ENCODE data around the gene NPHP1.
"Not testable (repeated sequence)": the region's sequence is repeated elsewhere in the genome, so short reads cannot be mapped to it uniquely, and the experiment has no call there.

Gene NPHP1

GRCh38 chr2:110197452-110197851, 7.4 kb downstream of the NPHP1 start:
- no peak for DNase-seq (ENCODE audit: low read depth)

- DNase-seq (ENCODE audit: low read depth): not testable (repeated sequence)
These were observed 14.6 kb downstream of the NPHP1 start for GRCh38 chr2:110190169-110190568.

GRCh38 chr2:110182449-110182848, 22.4 kb downstream of the NPHP1 start:
- no peak for DNase-seq (ENCODE audit: low read depth)

- DNase-seq (ENCODE audit: low read depth): no peak
These were observed 24.8 kb downstream of the NPHP1 start for GRCh38 chr2:110180036-110180435.

- no peak for DNase-seq (ENCODE audit: low read depth)
These were observed 31.3 kb downstream of the NPHP1 start for GRCh38 chr2:110173523-110173922.

- DNase-seq (ENCODE audit: low read depth): no peak
These were observed 32.3 kb downstream of the NPHP1 start for GRCh38 chr2:110172506-110172905.

- no peak for DNase-seq (ENCODE audit: low read depth)
These were observed 34.7 kb downstream of the NPHP1 start for GRCh38 chr2:110170102-110170501.

- no peak for DNase-seq (ENCODE audit: low read depth)
These were observed 37.4 kb downstream of the NPHP1 start for GRCh38 chr2:110167326-110168000.

- DNase-seq (ENCODE audit: low read depth): no peak
These were observed 38.5 kb downstream of the NPHP1 start for GRCh38 chr2:110166266-110166665.

- DNase-seq (ENCODE audit: low read depth): no peak
These were observed 47.5 kb downstream of the NPHP1 start for GRCh38 chr2:110157153-110157793.

- not testable (repeated sequence) for DNase-seq (ENCODE audit: low read depth)
These were observed 50.0 kb downstream of the NPHP1 start for GRCh38 chr2:110154828-110155227.

- not testable (repeated sequence) for DNase-seq (ENCODE audit: low read depth)
These were observed 50.6 kb downstream of the NPHP1 start for GRCh38 chr2:110154188-110154587.

- no peak for DNase-seq (ENCODE audit: low read depth)
These were observed 51.4 kb downstream of the NPHP1 start for GRCh38 chr2:110153416-110153815.

- DNase-seq (ENCODE audit: low read depth): no peak
These were observed 51.9 kb downstream of the NPHP1 start for GRCh38 chr2:110152943-110153342.

- DNase-seq (ENCODE audit: low read depth): no peak
These were observed 55.2 kb downstream of the NPHP1 start for GRCh38 chr2:110149330-110150220.

GRCh38 chr2:110146945-110147332, 57.9 kb downstream of the NPHP1 start:
- DNase-seq (ENCODE audit: low read depth): no peak

- DNase-seq (ENCODE audit: low read depth): no peak
These were observed 58.4 kb downstream of the NPHP1 start for GRCh38 chr2:110146183-110146944.

GRCh38 chr2:110143982-110144381, 60.8 kb downstream of the NPHP1 start:
- DNase-seq (ENCODE audit: low read depth): no peak

GRCh38 chr2:110140401-110140800, 64.4 kb downstream of the NPHP1 start:
- DNase-seq (ENCODE audit: low read depth): no peak

- DNase-seq (ENCODE audit: low read depth): no peak
These were observed 70.8 kb downstream of the NPHP1 start for GRCh38 chr2:110134025-110134424.

- no peak for DNase-seq (ENCODE audit: low read depth)
These were observed 73.6 kb downstream of the NPHP1 start for GRCh38 chr2:110131166-110131565.

- no peak for DNase-seq (ENCODE audit: low read depth)
These were observed 74.1 kb downstream of the NPHP1 start for GRCh38 chr2:110130757-110131156.

Measured in activated T-helper 1 cell treated with Interleukin-2 at 50 U/mL for 16 hours (primary cell).